Ovary (tissue), 9 donors: ENCODE results near the gene DMRTB1. TPM values are rescaled to one million over a fixed set of nuclear protein-coding genes. Genes with fewer than 3 reads are reported as not detected.

Source experiments
- DNase-seq, 5 donors: peaks; one replicate each; pipeline ENCODE4 v3.0.0-alpha.2; 2019 to 2020
- H3K27ac ChIP-seq, 2 donors: fragments of 200-600 bp; one replicate each; pipeline versions ENCODE4 v1.5.1 to v1.8.0; 2019 to 2022
- H3K27me3 ChIP-seq: fragments of 200-600 bp; one replicate; pipeline ENCODE4 v1.8.0; 2022
- H3K36me3 ChIP-seq: fragments of 200-600 bp; sonication (generic); one replicate; pipeline ENCODE4 v1.5.1; 2019
- H3K4me1 ChIP-seq: one replicate; pipeline ENCODE4 v1.8.1; 2013; ENCODE audit warnings: mild to moderate bottlenecking, moderate library complexity; ENCODE audit not compliant: insufficient read depth
- H3K4me3 ChIP-seq: fragments of 200-600 bp; sonication (generic); one replicate; pipeline ENCODE4 v1.5.1; 2017
- H3K9me3 ChIP-seq, 2 donors: fragments of 200-600 bp in 1 of 2; sonication (generic) in 1 of 2; one replicate each; pipeline versions ENCODE4 v1.5.1 to v1.8.1; 2013 to 2019; ENCODE audit warnings: mild to moderate bottlenecking in 1 of 2, moderate library complexity in 1 of 2
- EP300 ChIP-seq: sonication (generic); formaldehyde crosslinking; IDR thresholded peaks from one replicate; pipeline ENCODE4 v1.6.1; 2017; ENCODE audit warnings: antibody characterized with exemption
- POLR2A ChIP-seq: fragments of 450-650 bp; IDR thresholded peaks from one replicate; pipeline ENCODE4 v1.6.1; 2017; ENCODE audit warnings: antibody characterized with exemption, mild to moderate bottlenecking, moderate library complexity
- WGBS, 3 donors: extraction: QIAGEN DNeasy Blood & Tissue Kit in 1 of 3; methylation state at CpG; one replicate each; pipeline versions ENCODE4 v1.1.5 to v1.1.7; 2013 to 2017; 5-methylcytosine and 5-hydroxymethylcytosine counted together
- intact Hi-C, 4 donors: fragments of 100-400 bp; cut with DNase I; formaldehyde crosslinking; loops; one replicate each; pipeline versions ENCODE4 v1.11.0 to v1.15.1; 2022 to 2023
- polyA plus RNA-seq, 2 donors: library from polyadenylated mRNA; stranded (reverse); fragments of 200-250 nt in 1 of 2; fragments of 350-450 nt in 1 of 2; fragmentation: Illumina TruSeq in 1 of 2; extraction: RNeasy Lipid Tissue Mini Kit (QIAGEN cat#74804) in 1 of 2; gene quantifications; one replicate each; pipeline ENCODE4 v1.2.3, GENCODE V29; 2013 to 2014
- total RNA-seq, 7 donors: library from RNA; depleted of rRNA in 2 of 7; stranded (reverse); fragments of >200 nt in 2 of 7; fragmentation: NEBNext Ultra II Directional in 3 of 7; extraction: Animal tissue kit (Norgen Biotek cat#: 25700) in 3 of 7; gene quantifications; one replicate each; pipeline versions ENCODE4 v1.1.0 to v1.2.4, GENCODE V29; 2016 to 2023
- TF ChIP-seq, protein P1 (sequence below), 3 donors: fragments of 450-650 bp in 2 of 3; fragments of 200-600 bp in 1 of 3; IDR thresholded peaks; one replicate each; pipeline versions ENCODE4 v1.5.1 to v1.8.0; 2016 to 2022; ENCODE audit warnings: antibody characterized with exemption in 3 of 3, mild to moderate bottlenecking in 1 of 3
- donor health status: DM: no; HTN: no; CAD: no; lungs with moderate emphysema.
- donor health status: DM: no; HTN: no; CAD: no.
- donor health status: Bipolar disorder and iron deficiency.
- donor health status: DM: yes; HTN: yes; CAD: no.
- donor health status: DM: no; HTN: no; CAD: no.
- donor health status: DM: yes; HTN: yes; CAD: no.

DMRTB1 gene
- total and polyA plus RNA-seq, 9 donors: 0.06 TPM; not detected in 8

DNA sequence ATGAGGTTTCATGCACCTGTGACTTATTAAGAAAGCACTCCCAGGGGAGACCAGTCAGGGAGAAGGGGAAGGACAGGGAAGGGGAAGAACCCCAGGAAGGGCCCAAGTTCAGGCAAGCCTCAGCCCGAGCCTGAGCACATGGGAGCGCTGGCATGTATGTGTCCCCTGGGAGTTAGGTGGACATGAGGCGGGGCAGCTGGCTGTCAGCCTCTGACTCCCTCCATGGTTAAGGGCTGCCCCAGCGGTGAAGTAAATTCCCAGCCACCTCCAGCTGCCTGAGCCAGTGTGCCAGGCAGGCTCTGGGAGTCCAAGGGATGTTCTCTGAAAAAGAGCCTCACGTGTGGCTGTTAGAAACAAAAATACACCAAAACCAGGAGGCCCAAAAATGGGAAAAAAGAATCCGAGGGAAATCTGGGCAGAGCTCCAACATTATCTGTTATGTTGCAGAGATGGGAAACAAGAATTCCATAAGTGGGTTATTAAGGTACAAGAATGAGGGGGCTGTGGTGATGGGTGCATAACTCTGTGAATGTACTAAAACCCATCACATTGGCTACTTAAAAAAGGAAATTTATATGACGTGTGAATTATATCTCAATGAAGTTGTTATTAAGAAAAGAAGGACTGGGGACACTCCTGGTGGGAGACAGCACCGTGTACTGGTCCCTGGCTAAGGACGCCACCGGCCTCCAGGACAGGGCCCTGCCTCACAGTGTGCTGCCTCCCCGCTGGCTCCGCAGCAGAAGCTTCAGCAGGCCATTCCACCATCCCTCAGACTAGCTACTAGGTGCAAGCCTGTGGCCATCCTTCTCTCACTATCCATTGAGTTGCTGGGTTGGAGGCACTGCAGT lies 18.7 kb downstream of the DMRTB1 start:
- peaks cover 3% of the 10 kb centered on the region for H3K4me1 ChIP-seq
- no peaks in the 10 kb centered on the region for H3K27me3 ChIP-seq
- no peak overlapping the region for H3K4me3 ChIP-seq
- H3K9me3 ChIP-seq: no peaks in the 10 kb centered on the region
- no peaks in the 10 kb centered on the region for H3K36me3 ChIP-seq
- intact Hi-C loops: no loop called here
- no peak for DNase-seq
- WGBS, 3 donors: 50 to 57% (median 52%) methylated on average over 12 of the region's 12 CpGs
- TF ChIP-seq EP300 (no peak), POLR2A (no peak)
- TF ChIP-seq, protein P1, sequence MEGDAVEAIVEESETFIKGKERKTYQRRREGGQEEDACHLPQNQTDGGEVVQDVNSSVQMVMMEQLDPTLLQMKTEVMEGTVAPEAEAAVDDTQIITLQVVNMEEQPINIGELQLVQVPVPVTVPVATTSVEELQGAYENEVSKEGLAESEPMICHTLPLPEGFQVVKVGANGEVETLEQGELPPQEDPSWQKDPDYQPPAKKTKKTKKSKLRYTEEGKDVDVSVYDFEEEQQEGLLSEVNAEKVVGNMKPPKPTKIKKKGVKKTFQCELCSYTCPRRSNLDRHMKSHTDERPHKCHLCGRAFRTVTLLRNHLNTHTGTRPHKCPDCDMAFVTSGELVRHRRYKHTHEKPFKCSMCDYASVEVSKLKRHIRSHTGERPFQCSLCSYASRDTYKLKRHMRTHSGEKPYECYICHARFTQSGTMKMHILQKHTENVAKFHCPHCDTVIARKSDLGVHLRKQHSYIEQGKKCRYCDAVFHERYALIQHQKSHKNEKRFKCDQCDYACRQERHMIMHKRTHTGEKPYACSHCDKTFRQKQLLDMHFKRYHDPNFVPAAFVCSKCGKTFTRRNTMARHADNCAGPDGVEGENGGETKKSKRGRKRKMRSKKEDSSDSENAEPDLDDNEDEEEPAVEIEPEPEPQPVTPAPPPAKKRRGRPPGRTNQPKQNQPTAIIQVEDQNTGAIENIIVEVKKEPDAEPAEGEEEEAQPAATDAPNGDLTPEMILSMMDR (IDR thresholded peaks at IDR 0.05): no peak
- no peak overlapping the region for H3K27ac ChIP-seq

DNA sequence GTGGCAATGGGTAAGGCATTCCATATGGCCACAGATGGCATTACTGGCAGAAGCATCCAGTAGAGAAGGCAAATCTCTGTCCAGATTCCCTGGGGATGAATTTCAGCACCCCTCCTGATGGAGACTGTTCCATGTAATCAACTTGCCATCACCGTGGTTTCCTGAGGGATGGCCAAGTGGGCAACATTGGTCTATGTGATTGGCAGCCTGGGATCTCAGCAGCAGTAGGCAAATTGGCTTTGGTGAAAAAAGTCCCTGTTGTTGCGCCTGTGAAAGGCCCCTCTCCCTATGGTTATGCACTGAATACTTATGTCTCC lies 19.3 kb downstream of the DMRTB1 start:
- Histone ChIP-seq H3K27ac (no peak overlapping the region), H3K4me1 (peaks cover 3% of the 10 kb centered on the region), H3K9me3 (no peaks in the 10 kb centered on the region), H3K27me3 (no peaks in the 10 kb centered on the region), H3K4me3 (no peak overlapping the region), H3K36me3 (no peaks in the 10 kb centered on the region)
- no peak for DNase-seq
- WGBS, 3 donors: 87 to 98% (median 93%) methylated on average over 2 of the region's 2 CpGs
- intact Hi-C loops: no loop called here
- TF ChIP-seq POLR2A (no peak), EP300 (no peak)
- TF ChIP-seq, protein P1 (IDR thresholded peaks at IDR 0.05): no peak

DNA sequence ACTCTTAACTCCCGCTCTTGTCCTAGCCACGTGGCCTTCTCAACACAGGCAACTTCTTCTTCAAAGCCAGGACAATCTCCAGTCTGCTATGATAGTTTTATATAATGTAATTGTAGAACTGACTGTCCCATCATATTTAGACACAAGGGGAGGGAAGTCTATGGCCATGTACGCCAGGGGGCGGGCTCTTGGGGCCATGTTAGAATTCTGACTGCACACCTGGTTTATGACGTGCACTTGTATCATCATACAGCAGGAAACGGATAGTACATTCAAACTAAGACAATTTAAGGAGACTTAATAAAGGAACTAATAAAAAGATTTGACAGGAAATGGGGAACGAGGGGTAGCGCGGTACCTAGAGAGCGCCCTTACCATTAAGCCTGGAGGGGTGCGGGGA lies 21.5 kb downstream of the DMRTB1 start:
- intact Hi-C loops: loop anchor here in 3 of 4 donors (10.0 kb wide), 2 partner anchors 204 to 274 kb away; no protein-coding TSS in a partner anchor

DNA sequence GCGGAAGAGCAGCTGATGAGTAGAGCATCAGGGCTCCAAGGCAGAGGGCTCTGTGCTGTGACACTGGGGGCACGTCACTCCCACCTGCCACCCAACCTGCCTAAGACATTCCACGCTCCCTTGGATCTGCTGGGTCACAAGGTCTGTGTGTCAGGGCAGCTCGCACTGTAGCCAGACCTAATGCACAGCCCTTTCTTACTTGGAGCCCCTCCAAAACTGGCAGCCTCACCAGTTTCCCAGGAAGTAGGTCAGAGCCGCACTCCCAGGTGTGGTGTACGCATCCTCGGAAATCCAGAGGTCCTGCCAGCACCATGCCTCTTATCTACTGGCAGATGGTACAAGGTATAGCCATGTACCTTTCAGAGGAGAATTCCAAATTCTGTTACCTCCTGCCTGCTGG lies 22.3 kb downstream of the DMRTB1 start:
- WGBS, 3 donors: 90 to 92% (median 90%) methylated on average over 7 of the region's 7 CpGs
- TF ChIP-seq EP300 (no peak), POLR2A (no peak)
- TF ChIP-seq, protein P1 (IDR thresholded peaks at IDR 0.05): no peak
- Histone ChIP-seq H3K4me1 (peaks cover 3% of the 10 kb centered on the region), H3K36me3 (no peaks in the 10 kb centered on the region), H3K27me3 (no peaks in the 10 kb centered on the region), H3K9me3 (no peaks in the 10 kb centered on the region), H3K4me3 (no peak overlapping the region), H3K27ac (no peak overlapping the region)
- no peak for DNase-seq
- intact Hi-C loops: loop anchor here in 3 of 4 donors (10.0 kb wide), 2 partner anchors 203 to 273 kb away; no protein-coding TSS in a partner anchor

More for the DNA sequence above, 21.5 kb downstream of the DMRTB1 start:
- TF ChIP-seq EP300 (no peak), POLR2A (no peak)
- TF ChIP-seq, protein P1 (IDR thresholded peaks at IDR 0.05): no peak
- Histone ChIP-seq H3K27me3 (no peaks in the 10 kb centered on the region), H3K27ac (no peak overlapping the region), H3K36me3 (no peaks in the 10 kb centered on the region), H3K9me3 (no peaks in the 10 kb centered on the region), H3K4me3 (no peak overlapping the region), H3K4me1 (peaks cover 3% of the 10 kb centered on the region)
- no peak for DNase-seq
- WGBS, 3 donors: 86 to 94% (median 93%) methylated on average over 11 of the region's 11 CpGs
